Liver (tissue), 9 donors: Measurements from ENCODE around the gene USP11. TPM values are rescaled to one million over a fixed set of nuclear protein-coding genes. Genes with fewer than 3 reads are reported as not detected.

ENCODE experiments used
- DNase-seq: peaks from one replicate; pipeline ENCODE4 v3.0.0-alpha.2; 2017; ENCODE audit warnings: low spot score
- H3K27ac ChIP-seq, 2 donors: one replicate each; pipeline ENCODE4 v1.7.0; 2013; ENCODE audit warnings: inconsistent platforms in 2 of 2, low read length in 2 of 2, control low read depth in 1 of 2, low read depth in 1 of 2, mild to moderate bottlenecking in 1 of 2
- H3K27me3 ChIP-seq, 4 donors: one replicate each; pipeline versions ENCODE4 v1.6.1 to v1.7.0; 2013; ENCODE audit warnings: low read length in 3 of 4, inconsistent platforms in 1 of 4, mild to moderate bottlenecking in 1 of 4, moderate library complexity in 1 of 4; ENCODE audit not compliant: control insufficient read depth in 4 of 4, insufficient read depth in 4 of 4
- H3K36me3 ChIP-seq, 4 donors: one replicate each; pipeline versions ENCODE4 v1.6.1 to v1.7.0; 2013; ENCODE audit warnings: low read length in 3 of 4, mild to moderate bottlenecking in 3 of 4, low read depth in 1 of 4, moderate library complexity in 1 of 4; ENCODE audit not compliant: control insufficient read depth in 4 of 4, insufficient read depth in 3 of 4
- H3K4me1 ChIP-seq, 4 donors: one replicate each; pipeline versions ENCODE4 v1.6.1 to v1.7.0; 2013; ENCODE audit warnings: low read length in 3 of 4, mild to moderate bottlenecking in 3 of 4, moderate library complexity in 1 of 4; ENCODE audit not compliant: control insufficient read depth in 4 of 4, insufficient read depth in 4 of 4
- H3K4me3 ChIP-seq, 3 donors: one replicate each; pipeline versions ENCODE4 v1.6.1 to v1.7.0; 2013; ENCODE audit warnings: low read length in 3 of 3, control low read depth in 1 of 3, low read depth in 1 of 3, mild to moderate bottlenecking in 1 of 3
- H3K9ac ChIP-seq, 2 donors: one replicate each; pipeline ENCODE4 v1.7.0; 2013; ENCODE audit warnings: low read length in 2 of 2, mild to moderate bottlenecking in 2 of 2, moderate library complexity in 2 of 2, control low read depth in 1 of 2, low read depth in 1 of 2
- H3K9me3 ChIP-seq, 4 donors: one replicate each; pipeline versions ENCODE4 v1.6.1 to v1.7.0; 2013; ENCODE audit warnings: low read length in 3 of 4; ENCODE audit not compliant: control insufficient read depth in 4 of 4
- CTCF ChIP-seq: fragments of 150-350 bp; IDR thresholded peaks from 2 replicates; pipeline ENCODE4 v1.5.1; 2017; ENCODE audit warnings: improper control_type of control experiment, low read depth, low read length; ENCODE audit not compliant: missing input control
- EGR1 ChIP-seq, 2 donors: IDR thresholded peaks; 2 replicates each; pipeline ENCODE4 v1.6.1; 2016 to 2018; ENCODE audit warnings: antibody characterized with exemption in 2 of 2, low read depth in 2 of 2
- FOXA1 ChIP-seq: IDR thresholded peaks from 2 replicates; pipeline ENCODE4 v1.6.1; 2016; ENCODE audit warnings: antibody characterized with exemption
- FOXA2 ChIP-seq: IDR thresholded peaks from 2 replicates; pipeline ENCODE4 v1.6.1; 2016; ENCODE audit warnings: antibody characterized with exemption
- GABPA ChIP-seq, 2 donors: IDR thresholded peaks in 1 of 2; conservative IDR thresholded peaks in 1 of 2; 2 replicates each; pipeline ENCODE4 v1.6.1; 2016; ENCODE audit warnings: antibody characterized with exemption in 2 of 2, mild to moderate bottlenecking in 1 of 2, moderate library complexity in 1 of 2
- HNF4A ChIP-seq, 2 donors: conservative IDR thresholded peaks; 2 replicates each; pipeline ENCODE4 v1.6.1; 2016; ENCODE audit warnings: antibody characterized with exemption in 2 of 2, mild to moderate bottlenecking in 2 of 2
- HNF4G ChIP-seq: IDR thresholded peaks from 2 replicates; pipeline ENCODE4 v1.6.1; 2016; ENCODE audit warnings: antibody characterized with exemption
- JUND ChIP-seq, 2 donors: IDR thresholded peaks; 2 replicates each; pipeline ENCODE4 v1.6.1; 2016; ENCODE audit warnings: antibody characterized with exemption in 2 of 2
- NR2F2 ChIP-seq: IDR thresholded peaks from 2 replicates; pipeline ENCODE4 v1.6.1; 2016; ENCODE audit warnings: antibody characterized with exemption
- RAD21 ChIP-seq, 2 donors: IDR thresholded peaks; 2 replicates each; pipeline ENCODE4 v1.6.1; 2016; ENCODE audit warnings: antibody characterized with exemption in 2 of 2, mild to moderate bottlenecking in 2 of 2
- RXRA ChIP-seq, 2 donors: IDR thresholded peaks; 2 replicates each; pipeline ENCODE4 v1.6.1; 2017 to 2018; ENCODE audit warnings: antibody characterized with exemption in 2 of 2, mild to moderate bottlenecking in 1 of 2
- SP1 ChIP-seq: IDR thresholded peaks from 2 replicates; pipeline ENCODE4 v1.6.1; 2018; ENCODE audit warnings: antibody characterized with exemption, mild to moderate bottlenecking
- TAF1 ChIP-seq: conservative IDR thresholded peaks from 2 replicates; pipeline ENCODE4 v1.6.1; 2016; ENCODE audit warnings: antibody characterized with exemption, mild to moderate bottlenecking
- YY1 ChIP-seq: IDR thresholded peaks from 2 replicates; pipeline ENCODE4 v1.6.1; 2016; ENCODE audit warnings: antibody characterized with exemption, mild to moderate bottlenecking
- WGBS: extraction: QIAGEN DNeasy Blood & Tissue Kit; methylation state at CpG from one replicate; pipeline ENCODE4 v1.1.7; 2013; 5-methylcytosine and 5-hydroxymethylcytosine counted together
- polyA plus RNA-seq, 2 donors: library from polyadenylated mRNA; stranded (reverse) in 1 of 2; unstranded in 1 of 2; fragments of 200-250 nt in 1 of 2; fragments of >200 nt in 1 of 2; fragmentation: Nextera tagmentation in 1 of 2; extraction: Ambion mirVana in 1 of 2; gene quantifications; one replicate each; pipeline versions ENCODE4 v1.2.1 to v1.2.3, GENCODE V29; 2013 to 2015
- total RNA-seq, 2 donors: library from RNA; depleted of rRNA; stranded (reverse); fragments of >200 nt; gene quantifications; one replicate each; pipeline ENCODE4 v1.2.3, GENCODE V29; 2014
- TF ChIP-seq, protein P1 (sequence below): IDR thresholded peaks from 2 replicates; pipeline ENCODE4 v1.6.1; 2016; ENCODE audit warnings: antibody characterized with exemption
- TF ChIP-seq, protein P2 (sequence below): IDR thresholded peaks from 2 replicates; pipeline ENCODE4 v1.6.1; 2016; ENCODE audit warnings: antibody characterized with exemption
- TF ChIP-seq, protein P3 (sequence below): IDR thresholded peaks from 2 replicates; pipeline ENCODE4 v1.6.1; 2016; ENCODE audit warnings: antibody characterized with exemption, mild to moderate bottlenecking
- TF ChIP-seq, protein P4 (sequence below): IDR thresholded peaks from 2 replicates; pipeline ENCODE4 v1.6.1; 2016; ENCODE audit warnings: antibody characterized with exemption
- donor health status: healthy.
- donor health status: healthy.
- donor health status: healthy.
- donor health status: healthy.
- donor health status: healthy.

USP11 gene
- total and polyA plus RNA-seq, 4 donors = 9.6 to 24.3 (median 11.1) TPM

- H3K9me3 ChIP-seq = no peaks in the 10 kb centered on the region
- TF ChIP-seq NR2F2 (no peak), FOXA1 (no peak), RAD21 (IDR thresholded peaks at IDR 0.05) (no peak), SP1 (no peak), TAF1 (no peak), EGR1 (IDR thresholded peaks at IDR 0.05; ENCODE audit: low read depth in 2 of 2) (no peak), GABPA (IDR thresholded peaks at IDR 0.05 in 1 of 2, conservative IDR thresholded peaks at IDR 0.05 in 1 of 2) (no peak), RXRA (IDR thresholded peaks at IDR 0.05) (no peak), YY1 (no peak), HNF4G (no peak), HNF4A (conservative IDR thresholded peaks at IDR 0.05) (no peak), JUND (IDR thresholded peaks at IDR 0.05) (no peak), FOXA2 (no peak), CTCF (no peak)
- TF ChIP-seq, protein P1, sequence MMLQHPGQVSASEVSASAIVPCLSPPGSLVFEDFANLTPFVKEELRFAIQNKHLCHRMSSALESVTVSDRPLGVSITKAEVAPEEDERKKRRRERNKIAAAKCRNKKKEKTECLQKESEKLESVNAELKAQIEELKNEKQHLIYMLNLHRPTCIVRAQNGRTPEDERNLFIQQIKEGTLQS = no peak
- TF ChIP-seq, protein P2, sequence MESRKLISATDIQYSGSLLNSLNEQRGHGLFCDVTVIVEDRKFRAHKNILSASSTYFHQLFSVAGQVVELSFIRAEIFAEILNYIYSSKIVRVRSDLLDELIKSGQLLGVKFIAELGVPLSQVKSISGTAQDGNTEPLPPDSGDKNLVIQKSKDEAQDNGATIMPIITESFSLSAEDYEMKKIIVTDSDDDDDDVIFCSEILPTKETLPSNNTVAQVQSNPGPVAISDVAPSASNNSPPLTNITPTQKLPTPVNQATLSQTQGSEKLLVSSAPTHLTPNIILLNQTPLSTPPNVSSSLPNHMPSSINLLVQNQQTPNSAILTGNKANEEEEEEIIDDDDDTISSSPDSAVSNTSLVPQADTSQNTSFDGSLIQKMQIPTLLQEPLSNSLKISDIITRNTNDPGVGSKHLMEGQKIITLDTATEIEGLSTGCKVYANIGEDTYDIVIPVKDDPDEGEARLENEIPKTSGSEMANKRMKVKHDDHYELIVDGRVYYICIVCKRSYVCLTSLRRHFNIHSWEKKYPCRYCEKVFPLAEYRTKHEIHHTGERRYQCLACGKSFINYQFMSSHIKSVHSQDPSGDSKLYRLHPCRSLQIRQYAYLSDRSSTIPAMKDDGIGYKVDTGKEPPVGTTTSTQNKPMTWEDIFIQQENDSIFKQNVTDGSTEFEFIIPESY = no peak
- TF ChIP-seq, protein P3, sequence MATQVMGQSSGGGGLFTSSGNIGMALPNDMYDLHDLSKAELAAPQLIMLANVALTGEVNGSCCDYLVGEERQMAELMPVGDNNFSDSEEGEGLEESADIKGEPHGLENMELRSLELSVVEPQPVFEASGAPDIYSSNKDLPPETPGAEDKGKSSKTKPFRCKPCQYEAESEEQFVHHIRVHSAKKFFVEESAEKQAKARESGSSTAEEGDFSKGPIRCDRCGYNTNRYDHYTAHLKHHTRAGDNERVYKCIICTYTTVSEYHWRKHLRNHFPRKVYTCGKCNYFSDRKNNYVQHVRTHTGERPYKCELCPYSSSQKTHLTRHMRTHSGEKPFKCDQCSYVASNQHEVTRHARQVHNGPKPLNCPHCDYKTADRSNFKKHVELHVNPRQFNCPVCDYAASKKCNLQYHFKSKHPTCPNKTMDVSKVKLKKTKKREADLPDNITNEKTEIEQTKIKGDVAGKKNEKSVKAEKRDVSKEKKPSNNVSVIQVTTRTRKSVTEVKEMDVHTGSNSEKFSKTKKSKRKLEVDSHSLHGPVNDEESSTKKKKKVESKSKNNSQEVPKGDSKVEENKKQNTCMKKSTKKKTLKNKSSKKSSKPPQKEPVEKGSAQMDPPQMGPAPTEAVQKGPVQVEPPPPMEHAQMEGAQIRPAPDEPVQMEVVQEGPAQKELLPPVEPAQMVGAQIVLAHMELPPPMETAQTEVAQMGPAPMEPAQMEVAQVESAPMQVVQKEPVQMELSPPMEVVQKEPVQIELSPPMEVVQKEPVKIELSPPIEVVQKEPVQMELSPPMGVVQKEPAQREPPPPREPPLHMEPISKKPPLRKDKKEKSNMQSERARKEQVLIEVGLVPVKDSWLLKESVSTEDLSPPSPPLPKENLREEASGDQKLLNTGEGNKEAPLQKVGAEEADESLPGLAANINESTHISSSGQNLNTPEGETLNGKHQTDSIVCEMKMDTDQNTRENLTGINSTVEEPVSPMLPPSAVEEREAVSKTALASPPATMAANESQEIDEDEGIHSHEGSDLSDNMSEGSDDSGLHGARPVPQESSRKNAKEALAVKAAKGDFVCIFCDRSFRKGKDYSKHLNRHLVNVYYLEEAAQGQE = no peak
- TF ChIP-seq, protein P4, sequence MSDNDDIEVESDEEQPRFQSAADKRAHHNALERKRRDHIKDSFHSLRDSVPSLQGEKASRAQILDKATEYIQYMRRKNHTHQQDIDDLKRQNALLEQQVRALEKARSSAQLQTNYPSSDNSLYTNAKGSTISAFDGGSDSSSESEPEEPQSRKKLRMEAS = no peak
- H3K27me3 ChIP-seq = no peaks in the 10 kb centered on the region
- H3K9ac ChIP-seq = no peak overlapping the region
- H3K27ac ChIP-seq = no peak overlapping the region
- peaks cover 0 to 7% (median 0%) of the 10 kb centered on the region in 4 donors for H3K4me1 ChIP-seq
- H3K36me3 ChIP-seq = peaks cover 8 to 45% (median 23%) of the 10 kb centered on the region in 4 donors
- WGBS = 88% methylated on average over 6 of the region's 6 CpGs
- no peak overlapping the region for H3K4me3 ChIP-seq
- DNase-seq = no peak
Measured at GRCh38 chrX:47229427-47229826, 3.4 kb upstream of the USP11 start.
